Measurements from ENCODE around the gene USP3. TPM values are rescaled to one million over a fixed set of nuclear protein-coding genes. Genes with fewer than 3 reads are reported as not detected.

Gene USP3
- total and polyA plus RNA-seq, 2 donors, result 20.6 to 77.4 TPM

- Histone ChIP-seq H3K4me3 (ENCODE audit: low read depth, low read length) (no peak overlapping the region), H3K27ac (ENCODE audit: low read depth) (no peak overlapping the region), H3K36me3 (ENCODE audit: insufficient read depth) (no peaks in the 10 kb centered on the region), H3K4me1 (ENCODE audit: insufficient read depth) (no peaks in the 10 kb centered on the region)
- 68% methylated on average over 5 of the region's 5 CpGs for WGBS
- DNase-seq (ENCODE audit: extremely low spot score), result no peak
Observed at GRCh38 chr15:63495780-63496488, 8.5 kb upstream of the USP3 start.

- Histone ChIP-seq H3K27ac (ENCODE audit: low read depth) (no peak overlapping the region), H3K4me3 (ENCODE audit: low read depth, low read length) (no peak overlapping the region), H3K4me1 (ENCODE audit: insufficient read depth) (no peaks in the 10 kb centered on the region), H3K36me3 (ENCODE audit: insufficient read depth) (no peaks in the 10 kb centered on the region)
- 72% methylated on average over 8 of the region's 8 CpGs for WGBS
- DNase-seq (ENCODE audit: extremely low spot score), result no peak
Observed at GRCh38 chr15:63497642-63498467, 6.5 kb upstream of the USP3 start.

GRCh38 chr15:63499175-63499549 is 5.2 kb upstream of the USP3 start:
- Histone ChIP-seq H3K4me1 (ENCODE audit: insufficient read depth) (no peaks in the 10 kb centered on the region), H3K4me3 (ENCODE audit: low read depth, low read length) (no peak overlapping the region), H3K36me3 (ENCODE audit: insufficient read depth) (no peaks in the 10 kb centered on the region), H3K27ac (ENCODE audit: low read depth) (no peak overlapping the region)
- WGBS, result 91% methylated on average over 6 of the region's 6 CpGs
- no peak for DNase-seq (ENCODE audit: extremely low spot score)

- no peak for DNase-seq (ENCODE audit: extremely low spot score)
- Histone ChIP-seq H3K4me1 (ENCODE audit: insufficient read depth) (no peaks in the 10 kb centered on the region), H3K27ac (ENCODE audit: low read depth) (no peak overlapping the region), H3K4me3 (ENCODE audit: low read depth, low read length) (no peak overlapping the region), H3K36me3 (ENCODE audit: insufficient read depth) (no peaks in the 10 kb centered on the region)
- 94% methylated on average over 4 of the region's 4 CpGs for WGBS
Observed at GRCh38 chr15:63499611-63500010, 4.8 kb upstream of the USP3 start.

GRCh38 chr15:63500265-63501250 is 3.8 kb upstream of the USP3 start:
- 67% methylated on average over 8 of the region's 8 CpGs for WGBS
- H3K4me3 ChIP-seq (ENCODE audit: low read depth, low read length), result no peak overlapping the region
- no peaks in the 10 kb centered on the region for H3K36me3 ChIP-seq (ENCODE audit: insufficient read depth)
- peak overlapping the region; percentile 43 for H3K27ac ChIP-seq (ENCODE audit: low read depth)
- no peak for DNase-seq (ENCODE audit: extremely low spot score)
- no peaks in the 10 kb centered on the region for H3K4me1 ChIP-seq (ENCODE audit: insufficient read depth)

- H3K4me1 ChIP-seq (ENCODE audit: insufficient read depth), result no peaks in the 10 kb centered on the region
- WGBS, result 5% methylated on average over 21 of the region's 21 CpGs
- no peak for DNase-seq (ENCODE audit: extremely low spot score)
- no peak overlapping the region for H3K4me3 ChIP-seq (ENCODE audit: low read depth, low read length)
- peak overlapping the region; percentile 99 for H3K27ac ChIP-seq (ENCODE audit: low read depth)
- H3K36me3 ChIP-seq (ENCODE audit: insufficient read depth), result no peaks in the 10 kb centered on the region
Observed at GRCh38 chr15:63501256-63502089, 2.9 kb upstream of the USP3 start.

GRCh38 chr15:63502137-63502766 is 2.1 kb upstream of the USP3 start:
- no peak overlapping the region for H3K4me3 ChIP-seq (ENCODE audit: low read depth, low read length)
- no peak for DNase-seq (ENCODE audit: extremely low spot score)
- 71% methylated on average over 15 of the region's 15 CpGs for WGBS
- peak overlapping the region; percentile 99 for H3K27ac ChIP-seq (ENCODE audit: low read depth)
- H3K36me3 ChIP-seq (ENCODE audit: insufficient read depth), result no peaks in the 10 kb centered on the region
- H3K4me1 ChIP-seq (ENCODE audit: insufficient read depth), result peaks cover 2% of the 10 kb centered on the region

GRCh38 chr15:63502843-63503738 is 1.3 kb upstream of the USP3 start:
- Histone ChIP-seq H3K27ac (ENCODE audit: low read depth) (peak overlapping the region; percentile 99), H3K4me3 (ENCODE audit: low read depth, low read length) (peak overlapping the region; percentile 98), H3K36me3 (ENCODE audit: insufficient read depth) (no peaks in the 10 kb centered on the region), H3K4me1 (ENCODE audit: insufficient read depth) (peaks cover 2% of the 10 kb centered on the region)
- no peak for DNase-seq (ENCODE audit: extremely low spot score)
- 22% methylated on average over 34 of the region's 34 CpGs for WGBS

GRCh38 chr15:63503739-63504246 is 600 bp upstream of the USP3 start:
- Histone ChIP-seq H3K4me3 (ENCODE audit: low read depth, low read length) (peak overlapping the region; percentile 98), H3K27ac (ENCODE audit: low read depth) (peak overlapping the region; percentile 99), H3K36me3 (ENCODE audit: insufficient read depth) (no peaks in the 10 kb centered on the region), H3K4me1 (ENCODE audit: insufficient read depth) (peaks cover 2% of the 10 kb centered on the region)
- DNase-seq (ENCODE audit: extremely low spot score), result no peak
- 1% methylated on average over 28 of the region's 28 CpGs for WGBS

- WGBS, result under 1% methylated on average over 78 of the region's 79 CpGs
- Histone ChIP-seq H3K36me3 (ENCODE audit: insufficient read depth) (no peaks in the 10 kb centered on the region), H3K4me1 (ENCODE audit: insufficient read depth) (peaks cover 2% of the 10 kb centered on the region), H3K27ac (ENCODE audit: low read depth) (peak overlapping the region; percentile 97), H3K4me3 (ENCODE audit: low read depth, low read length) (peak overlapping the region; percentile 98)
- DNase-seq (ENCODE audit: extremely low spot score), result no peak
Observed at GRCh38 chr15:63504979-63505841, 817 bp downstream of the USP3 start.

- Histone ChIP-seq H3K4me3 (ENCODE audit: low read depth, low read length) (peak overlapping the region; percentile 98), H3K36me3 (ENCODE audit: insufficient read depth) (no peaks in the 10 kb centered on the region), H3K4me1 (ENCODE audit: insufficient read depth) (peaks cover 2% of the 10 kb centered on the region), H3K27ac (ENCODE audit: low read depth) (no peak overlapping the region)
- DNase-seq (ENCODE audit: extremely low spot score), result no peak
- 13% methylated on average over 8 of the region's 8 CpGs for WGBS
Observed at GRCh38 chr15:63505842-63506222, 1.4 kb downstream of the USP3 start.

Data from urinary bladder (tissue), 4 donors.